AG09309 (cell line): ENCODE data around the gene TLCD3B.
A peak's percentile ranks its signal among the peaks of the same experiment; 100 is the strongest.

ENCODE experiments used
- DNase-seq: peaks from one replicate; pipeline ENCODE4 v3.0.0-alpha.2; 2010; ENCODE audit warnings: low read depth
- H3K4me3 ChIP-seq: 2 replicates; pipeline ENCODE4 v1.5.1; 2011; ENCODE audit warnings: mild to moderate bottlenecking, low read depth, low read length, moderate library complexity; ENCODE audit not compliant: control insufficient read depth
- CTCF ChIP-seq: IDR thresholded peaks from 2 replicates; pipeline ENCODE4 v1.5.1; 2011; ENCODE audit warnings: mild to moderate bottlenecking, low read depth, low read length, inconsistent platforms; ENCODE audit not compliant: insufficient read depth, control insufficient read depth; ENCODE audit errors: missing control alignments

The TLCD3B gene

GRCh38 chr16:30060836-30061554 lies 29.9 kb upstream of the TLCD3B start:
- no peak overlapping the region for H3K4me3 ChIP-seq
- no peak for DNase-seq
- TF ChIP-seq CTCF = no peak

- no peak for DNase-seq
- TF ChIP-seq CTCF = no peak
- H3K4me3 ChIP-seq = no peak overlapping the region
Measured at GRCh38 chr16:30060346-30060745, 29.3 kb upstream of the TLCD3B start.

- H3K4me3 ChIP-seq = no peak overlapping the region
- DNase-seq = no peak
- peak; percentile 56 for TF ChIP-seq CTCF
Measured at GRCh38 chr16:30054959-30055553, 24.0 kb upstream of the TLCD3B start.

- no peak overlapping the region for H3K4me3 ChIP-seq
- no peak for TF ChIP-seq CTCF
- DNase-seq = no peak
Measured at GRCh38 chr16:30054451-30054850, 23.4 kb upstream of the TLCD3B start.

- no peak for DNase-seq
- TF ChIP-seq CTCF = no peak
- peak overlapping the region; percentile 89 for H3K4me3 ChIP-seq
Measured at GRCh38 chr16:30053376-30054015, 22.4 kb upstream of the TLCD3B start.

- no peak for TF ChIP-seq CTCF
- DNase-seq = no peak
- H3K4me3 ChIP-seq = peak overlapping the region; percentile 89
Measured at GRCh38 chr16:30052671-30053372, 21.8 kb upstream of the TLCD3B start.
